SJCRH30 (cell line): Measurements from ENCODE around the gene TUBB1. TPM values are rescaled to one million over a fixed set of nuclear protein-coding genes. Genes with fewer than 3 reads are reported as not detected.

Source experiments
- DNase-seq, 2 experiments: peaks; one replicate each; pipeline ENCODE4 v3.0.0-alpha.2; 2015 to 2020
- H3K27ac ChIP-seq: fragments of 250-450 bp; sonication (Bioruptor Pico); 2 replicates; pipeline ENCODE4 v1.5.1; 2020; ENCODE audit warnings: mild to moderate bottlenecking, moderate library complexity
- H3K27me3 ChIP-seq: fragments of 250-450 bp; sonication (Bioruptor Pico); 2 replicates; pipeline ENCODE4 v1.5.1; 2020; ENCODE audit warnings: mild to moderate bottlenecking, moderate library complexity
- H3K36me3 ChIP-seq: fragments of 250-450 bp; sonication (Bioruptor Pico); 2 replicates; pipeline ENCODE4 v1.5.1; 2020; ENCODE audit warnings: mild to moderate bottlenecking, moderate library complexity
- H3K4me1 ChIP-seq: fragments of 250-450 bp; sonication (Bioruptor Pico); 2 replicates; pipeline ENCODE4 v1.5.1; 2020; ENCODE audit warnings: mild to moderate bottlenecking, moderate library complexity
- H3K4me3 ChIP-seq: fragments of 250-450 bp; sonication (Bioruptor Pico); 2 replicates; pipeline ENCODE4 v1.5.1; 2020; ENCODE audit warnings: mild to moderate bottlenecking, moderate library complexity
- H3K9me3 ChIP-seq: fragments of 250-450 bp; sonication (Bioruptor Pico); replicated peaks from 2 replicates; pipeline ENCODE4 v1.5.1; 2020; ENCODE audit warnings: mild to moderate bottlenecking, moderate library complexity
- total RNA-seq: library from RNA; depleted of rRNA; stranded (reverse); fragments of >200 nt; shearing (Covaris generic); gene quantifications from 2 replicates; pipeline ENCODE4 v1.2.3, GENCODE V29; 2014

TUBB1 gene
- total RNA-seq, 1 experiment from 2014 or later: not detected

DNA sequence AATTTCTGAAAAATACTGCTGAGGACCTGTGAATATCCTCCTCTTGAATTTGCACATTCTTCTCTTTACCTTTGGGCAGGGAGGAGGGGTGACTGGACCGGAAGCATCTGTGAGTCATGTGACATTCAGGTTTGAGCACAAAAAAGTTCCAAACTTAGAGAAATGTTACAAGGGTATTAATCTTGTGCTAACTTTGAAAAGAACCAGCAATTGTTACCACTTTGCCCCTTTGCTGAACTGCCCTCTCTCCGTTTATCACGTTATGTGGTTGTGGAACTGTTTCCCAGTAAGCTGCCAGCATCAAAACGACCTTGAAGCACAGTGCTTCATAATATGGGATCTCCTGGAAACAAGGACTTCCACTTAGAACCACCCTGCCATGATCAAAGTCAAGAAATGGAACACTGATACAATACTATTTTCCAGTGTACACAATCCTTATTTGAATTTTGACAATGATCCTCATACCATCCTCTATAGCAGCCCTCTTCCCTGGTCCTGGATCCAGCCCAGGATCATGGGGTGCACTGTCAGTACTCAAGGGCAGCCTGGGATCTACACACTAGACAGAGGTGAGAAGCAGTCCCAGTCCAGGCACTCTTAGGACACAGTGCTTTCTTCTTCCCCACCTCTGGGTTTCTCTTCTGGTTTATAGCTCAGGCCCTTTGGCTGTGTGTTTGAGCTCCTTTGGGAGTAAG, 2.3 kb upstream of the TUBB1 start:
- H3K36me3 ChIP-seq: no peaks in the 10 kb centered on the region
- no peak overlapping the region for H3K4me3 ChIP-seq
- H3K4me1 ChIP-seq: no peaks in the 10 kb centered on the region
- no peaks in the 10 kb centered on the region for H3K9me3 ChIP-seq
- no peak overlapping the region for H3K27ac ChIP-seq
- DNase-seq: no peak
- no peaks in the 10 kb centered on the region for H3K27me3 ChIP-seq

DNA sequence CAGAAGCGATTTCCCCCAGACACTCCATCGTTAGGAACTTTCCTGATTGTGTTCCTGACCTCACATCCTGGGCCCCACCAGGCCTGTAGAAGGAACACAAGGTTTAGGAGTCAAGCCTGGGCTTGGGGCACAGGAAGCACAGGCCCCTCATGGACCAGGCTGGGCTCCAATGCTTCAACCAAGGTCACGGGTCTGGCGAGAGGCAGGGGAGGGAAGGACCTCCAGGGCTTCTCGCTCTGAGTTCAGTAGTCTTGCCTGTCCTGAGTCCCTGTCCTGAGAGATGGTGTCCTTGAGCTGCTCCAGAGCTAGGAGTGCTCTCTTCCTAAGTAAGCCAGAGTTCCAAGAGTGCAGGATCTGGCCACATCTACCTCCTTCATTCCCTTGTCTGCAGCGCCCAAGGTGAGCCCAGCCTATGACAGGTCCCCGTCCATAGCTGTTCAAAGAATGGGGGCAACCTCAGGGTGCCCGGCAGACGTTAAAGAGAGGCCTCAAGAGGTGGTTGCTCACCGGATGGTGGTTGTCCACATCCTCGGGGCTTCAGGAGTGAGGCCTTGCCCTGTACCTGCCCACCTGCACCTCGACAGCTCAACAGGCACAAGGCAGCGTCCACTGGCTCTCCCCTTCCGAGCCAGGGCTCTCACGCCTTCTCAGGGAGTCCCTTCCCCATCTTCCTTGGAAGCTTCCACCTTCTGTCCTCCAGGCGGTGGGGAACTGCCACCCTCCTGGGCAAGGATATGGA, 1.6 kb upstream of the TUBB1 start:
- Histone ChIP-seq H3K4me1 (no peaks in the 10 kb centered on the region), H3K27me3 (no peaks in the 10 kb centered on the region), H3K36me3 (peaks cover 4% of the 10 kb centered on the region), H3K27ac (no peak overlapping the region), H3K9me3 (no peaks in the 10 kb centered on the region), H3K4me3 (no peak overlapping the region)
- peak in 1 of 2 experiments; percentile 2 for DNase-seq

GRCh38 chr20:59018817-59019216, 412 bp upstream of the TUBB1 start:
- Histone ChIP-seq H3K27ac (no peak overlapping the region), H3K27me3 (no peaks in the 10 kb centered on the region)
- no peak for DNase-seq

GRCh38 chr20:59020938-59021551, 1.8 kb downstream of the TUBB1 start:
- H3K36me3 ChIP-seq: peaks cover 38% of the 10 kb centered on the region
- H3K4me1 ChIP-seq: peaks cover 5% of the 10 kb centered on the region; the same call in 1 of the 2 replicates
- no peak overlapping the region for H3K27ac ChIP-seq
- no peaks in the 10 kb centered on the region for H3K9me3 ChIP-seq
- no peaks in the 10 kb centered on the region for H3K27me3 ChIP-seq
- no peak for DNase-seq
- no peak overlapping the region for H3K4me3 ChIP-seq

More at GRCh38 chr20:59018817-59019216, 412 bp upstream of the TUBB1 start:
- no peaks in the 10 kb centered on the region for H3K4me1 ChIP-seq
- no peaks in the 10 kb centered on the region for H3K9me3 ChIP-seq
- H3K36me3 ChIP-seq: peaks cover 16% of the 10 kb centered on the region
- H3K4me3 ChIP-seq: no peak overlapping the region

DNA sequence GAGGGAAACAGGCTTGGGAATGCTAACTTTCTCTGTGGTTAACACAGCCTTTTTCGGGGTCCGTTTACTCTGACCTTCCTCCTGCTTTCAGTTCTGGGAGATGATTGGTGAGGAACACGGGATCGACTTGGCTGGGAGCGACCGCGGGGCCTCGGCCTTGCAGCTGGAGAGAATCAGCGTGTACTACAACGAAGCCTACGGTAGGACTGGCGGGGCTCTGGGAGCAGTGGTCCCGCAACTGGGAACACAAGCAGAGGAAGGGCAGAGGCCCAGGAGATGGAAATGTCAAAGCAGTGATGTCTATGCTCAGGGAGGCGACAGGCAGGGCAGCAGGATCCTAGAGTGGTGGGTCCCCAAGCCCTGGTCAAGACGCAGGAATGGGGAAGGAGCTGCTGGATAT, 3.5 kb downstream of the TUBB1 start:
- Histone ChIP-seq H3K4me1 (peaks cover 11% of the 10 kb centered on the region), H3K4me3 (no peak overlapping the region), H3K27me3 (no peaks in the 10 kb centered on the region), H3K27ac (no peak overlapping the region), H3K9me3 (no peaks in the 10 kb centered on the region), H3K36me3 (peaks cover 55% of the 10 kb centered on the region)
- no peak for DNase-seq

- H3K9me3 ChIP-seq: no peaks in the 10 kb centered on the region
- peaks cover 64% of the 10 kb centered on the region for H3K36me3 ChIP-seq
- H3K27ac ChIP-seq: no peak overlapping the region
- no peak overlapping the region for H3K4me3 ChIP-seq
- H3K27me3 ChIP-seq: no peaks in the 10 kb centered on the region
- peaks cover 20% of the 10 kb centered on the region for H3K4me1 ChIP-seq
- DNase-seq: no peak
Observed at GRCh38 chr20:59023616-59024015, 4.4 kb downstream of the TUBB1 start.

GRCh38 chr20:59024111-59024530, 4.9 kb downstream of the TUBB1 start:
- Histone ChIP-seq H3K27ac (no peak overlapping the region), H3K36me3 (peaks cover 69% of the 10 kb centered on the region), H3K27me3 (no peaks in the 10 kb centered on the region), H3K4me1 (peaks cover 22% of the 10 kb centered on the region), H3K4me3 (no peak overlapping the region), H3K9me3 (no peaks in the 10 kb centered on the region)
- no peak for DNase-seq

GRCh38 chr20:59025086-59025485, 5.9 kb downstream of the TUBB1 start:
- Histone ChIP-seq H3K27me3 (no peaks in the 10 kb centered on the region), H3K9me3 (no peaks in the 10 kb centered on the region), H3K4me3 (no peak overlapping the region), H3K4me1 (peaks cover 27% of the 10 kb centered on the region), H3K27ac (no peak overlapping the region), H3K36me3 (peaks cover 78% of the 10 kb centered on the region)
- no peak for DNase-seq

GRCh38 chr20:59025511-59025910, 6.3 kb downstream of the TUBB1 start:
- DNase-seq: no peak
- H3K27ac ChIP-seq: no peak overlapping the region
- peaks cover 82% of the 10 kb centered on the region for H3K36me3 ChIP-seq
- no peaks in the 10 kb centered on the region for H3K27me3 ChIP-seq
- H3K9me3 ChIP-seq: no peaks in the 10 kb centered on the region
- H3K4me1 ChIP-seq: peaks cover 31% of the 10 kb centered on the region
- no peak overlapping the region for H3K4me3 ChIP-seq

DNA sequence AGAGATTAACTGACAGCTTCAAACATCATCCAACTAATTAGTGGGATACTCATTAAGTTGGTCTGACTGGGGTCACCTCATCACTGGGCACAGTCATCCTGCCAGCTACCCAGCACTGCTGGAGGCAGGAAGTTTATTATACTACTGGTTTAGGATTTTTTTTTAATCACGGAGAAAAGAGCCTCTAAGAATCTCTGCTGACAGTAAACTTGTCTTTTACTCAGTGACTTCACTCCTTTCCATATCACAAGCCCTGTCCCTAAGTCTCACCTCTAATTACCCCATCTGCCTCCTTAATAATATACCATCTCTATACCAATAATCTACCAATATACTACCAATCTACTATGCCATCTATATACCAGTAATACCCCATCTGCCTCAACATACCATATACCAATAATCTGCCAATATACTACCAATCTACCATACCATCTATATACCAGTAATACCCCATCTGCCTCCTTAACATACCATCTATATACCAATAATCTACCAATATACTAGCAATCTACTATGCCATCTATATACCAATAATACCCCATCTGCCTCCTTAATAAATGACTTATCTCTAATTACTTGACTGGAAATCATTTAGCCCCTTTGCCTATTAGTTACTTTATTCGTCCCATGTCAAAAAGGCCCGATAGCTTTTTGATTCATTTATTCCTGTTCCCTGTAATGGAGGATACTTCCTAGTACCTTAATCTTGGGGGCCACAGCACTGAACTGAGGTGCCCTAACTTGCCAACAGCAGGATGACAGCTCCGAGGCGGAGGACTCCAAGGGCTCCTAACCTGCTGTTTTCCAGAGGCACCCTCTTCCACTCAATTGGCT, 7.9 kb downstream of the TUBB1 start:
- no peak for DNase-seq
- H3K27ac ChIP-seq: no peak overlapping the region
- no peak overlapping the region for H3K4me3 ChIP-seq

DNA sequence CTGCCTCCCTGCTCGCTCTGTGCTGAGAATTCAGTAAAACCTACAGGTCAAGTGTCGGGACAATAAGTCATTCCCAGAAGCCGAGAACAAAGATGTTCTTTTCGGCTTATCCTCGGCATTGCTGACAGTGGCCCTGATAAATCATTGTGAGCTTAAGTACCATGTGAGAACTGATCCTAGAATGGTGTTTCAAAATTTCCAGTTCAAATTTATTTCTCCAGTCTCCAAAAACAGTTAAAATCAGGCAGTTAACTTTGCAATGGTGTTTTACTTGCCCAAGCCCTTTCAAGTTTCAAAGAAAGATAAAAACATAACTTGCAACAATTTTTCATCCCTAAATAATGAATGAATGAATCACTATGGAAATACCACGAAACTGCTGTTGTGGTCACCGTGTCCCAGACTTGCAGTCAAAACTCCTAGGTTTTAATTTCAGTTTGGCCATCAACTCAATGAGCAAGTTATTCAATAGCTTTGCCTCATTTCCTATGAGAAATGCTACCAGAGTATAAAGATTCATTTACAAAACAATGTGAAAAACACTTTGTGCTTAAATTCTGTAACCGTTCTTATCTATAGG, 8.6 kb downstream of the TUBB1 start:
- Histone ChIP-seq H3K36me3 (peaks cover 84% of the 10 kb centered on the region), H3K27ac (no peak overlapping the region), H3K4me1 (peaks cover 38% of the 10 kb centered on the region), H3K9me3 (no peaks in the 10 kb centered on the region), H3K27me3 (no peaks in the 10 kb centered on the region), H3K4me3 (no peak overlapping the region)
- peak in 1 of 2 experiments; percentile 40 for DNase-seq

More for the DNA sequence above, 7.9 kb downstream of the TUBB1 start:
- Histone ChIP-seq H3K4me1 (peaks cover 38% of the 10 kb centered on the region), H3K9me3 (no peaks in the 10 kb centered on the region), H3K27me3 (no peaks in the 10 kb centered on the region), H3K36me3 (peaks cover 89% of the 10 kb centered on the region)

- H3K27ac ChIP-seq: no peak overlapping the region
- peaks cover 77% of the 10 kb centered on the region for H3K36me3 ChIP-seq
- H3K9me3 ChIP-seq: no peaks in the 10 kb centered on the region
- H3K4me1 ChIP-seq: peaks cover 46% of the 10 kb centered on the region
- H3K4me3 ChIP-seq: no peak overlapping the region
- no peak for DNase-seq
- no peaks in the 10 kb centered on the region for H3K27me3 ChIP-seq
Observed at GRCh38 chr20:59028812-59029211, 9.6 kb downstream of the TUBB1 start.

GRCh38 chr20:59030911-59031563, 11.8 kb downstream of the TUBB1 start:
- Histone ChIP-seq H3K27ac (no peak overlapping the region; the same call in 1 of the 2 replicates), H3K36me3 (peaks cover 76% of the 10 kb centered on the region), H3K9me3 (no peaks in the 10 kb centered on the region), H3K4me1 (peaks cover 43% of the 10 kb centered on the region), H3K4me3 (peak overlapping the region; percentile 93), H3K27me3 (no peaks in the 10 kb centered on the region)
- no peak for DNase-seq

GRCh38 chr20:59031564-59032022, 12.4 kb downstream of the TUBB1 start:
- no peaks in the 10 kb centered on the region for H3K9me3 ChIP-seq
- H3K4me1 ChIP-seq: peaks cover 43% of the 10 kb centered on the region
- H3K27ac ChIP-seq: peak overlapping the region; percentile 85
- peak in 1 of 2 experiments; percentile 38 for DNase-seq
- no peaks in the 10 kb centered on the region for H3K27me3 ChIP-seq
- peaks cover 76% of the 10 kb centered on the region for H3K36me3 ChIP-seq
- H3K4me3 ChIP-seq: peak overlapping the region; percentile 93
